Glomerular endothelial cell (primary cell): ENCODE measurements around the gene IFNA2. TPM values are rescaled to one million over a fixed set of nuclear protein-coding genes. Genes with fewer than 3 reads are reported as not detected.
"Not testable (repeated sequence)": the region's sequence is repeated elsewhere in the genome, so short reads cannot be mapped to it uniquely, and the experiment has no call there.

Experiments used
- DNase-seq: peaks from one replicate; pipeline ENCODE4 v3.0.0-alpha.2; 2011; ENCODE audit warnings: low read depth, low spot score; ENCODE audit errors: extremely low read depth
- total RNA-seq: library from RNA; depleted of rRNA; stranded (reverse); fragments of >200 nt; gene quantifications from 2 replicates; pipeline ENCODE4 v1.2.3, GENCODE V29; 2015

IFNA2 gene
- not detected in 2 replicates for total RNA-seq

DNA sequence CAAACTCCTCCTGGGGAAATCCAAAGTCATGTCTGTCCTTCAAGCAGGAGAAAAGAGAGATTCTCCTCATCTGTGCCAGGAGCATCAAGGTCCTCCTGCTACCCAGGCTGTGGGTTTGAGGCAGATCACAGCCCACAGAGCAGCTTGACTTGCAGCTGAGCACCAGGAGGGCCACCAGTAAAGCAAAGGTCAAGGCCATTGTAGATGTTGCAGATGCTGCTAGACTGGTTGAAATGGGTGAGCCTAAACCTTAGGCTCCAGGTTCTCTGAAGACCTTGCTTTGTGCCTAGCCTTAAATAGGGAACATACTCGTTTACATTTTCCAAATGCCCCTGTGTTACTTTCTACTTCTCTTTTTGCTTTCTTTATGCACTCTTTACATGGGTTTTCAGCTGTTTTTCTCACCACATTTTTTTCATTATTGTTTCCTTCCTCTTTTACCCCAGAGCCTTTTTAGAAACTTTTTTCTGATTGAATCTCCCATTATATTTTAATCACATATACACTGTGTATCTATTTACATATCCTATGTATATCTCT, at the start of gene IFNA2:
Gene IFNA2, minus strand, starts transcription at position 268 of the 540 bp plus-strand sequence. Its CDS starts 69 bp downstream, at position 199.
- no peak for DNase-seq

DNA sequence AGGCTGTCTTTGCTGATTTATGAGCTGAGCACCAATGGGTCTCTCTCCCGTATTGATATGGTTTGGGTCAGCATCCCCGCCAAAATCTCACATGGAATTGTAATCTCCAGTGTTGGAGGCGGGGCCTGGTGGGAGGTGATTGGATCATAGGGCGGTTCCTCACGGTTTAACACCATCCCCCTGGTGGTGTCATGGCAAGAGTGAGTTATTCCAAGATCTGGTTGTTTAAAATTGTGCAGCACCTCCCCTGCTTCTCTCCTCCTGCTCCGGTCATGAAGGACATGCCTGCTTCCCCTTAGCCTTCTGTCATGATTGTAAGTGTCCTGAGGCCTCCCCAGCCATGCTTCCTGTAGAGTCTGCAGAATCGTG, 49.8 kb upstream of the IFNA2 start:
- not testable (repeated sequence) for DNase-seq

DNA sequence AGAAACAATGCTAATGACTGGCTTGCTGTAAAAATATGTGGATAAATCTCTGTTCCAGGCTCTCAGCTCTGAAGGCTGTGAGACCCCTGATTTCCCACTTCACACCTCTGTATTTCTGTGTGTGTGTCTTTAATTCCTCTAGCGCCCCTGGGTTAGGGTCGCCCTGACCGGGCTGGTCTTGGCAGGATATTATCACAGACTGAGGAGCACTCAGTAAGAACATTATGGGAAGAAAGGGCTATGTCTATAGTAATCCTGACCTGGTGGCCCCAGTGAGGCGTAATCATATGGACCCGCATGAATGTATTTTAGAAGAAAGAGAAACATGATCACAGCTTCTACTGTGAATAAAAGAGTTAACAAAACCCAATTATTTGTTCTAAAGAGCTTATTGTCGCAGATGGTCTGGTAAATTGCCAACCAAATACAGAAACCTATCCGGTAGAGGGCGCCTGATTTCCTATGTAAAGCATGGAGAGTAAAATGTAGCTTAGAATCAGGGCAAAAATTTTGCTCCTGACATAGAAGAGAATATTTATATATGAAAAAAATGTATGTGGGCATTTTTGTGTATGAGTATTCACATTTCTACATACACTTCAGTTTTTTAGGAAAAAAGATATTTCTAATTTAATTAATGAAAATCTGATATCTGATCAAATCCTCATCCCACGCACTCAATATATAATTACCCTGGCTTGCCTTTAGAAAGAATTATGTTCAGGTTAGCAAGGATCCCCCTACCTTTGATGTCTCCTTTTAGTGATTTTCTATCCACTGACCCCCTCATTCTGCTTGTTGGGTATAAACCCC, 49.2 kb upstream of the IFNA2 start:
- peak; percentile 27 for DNase-seq

DNA sequence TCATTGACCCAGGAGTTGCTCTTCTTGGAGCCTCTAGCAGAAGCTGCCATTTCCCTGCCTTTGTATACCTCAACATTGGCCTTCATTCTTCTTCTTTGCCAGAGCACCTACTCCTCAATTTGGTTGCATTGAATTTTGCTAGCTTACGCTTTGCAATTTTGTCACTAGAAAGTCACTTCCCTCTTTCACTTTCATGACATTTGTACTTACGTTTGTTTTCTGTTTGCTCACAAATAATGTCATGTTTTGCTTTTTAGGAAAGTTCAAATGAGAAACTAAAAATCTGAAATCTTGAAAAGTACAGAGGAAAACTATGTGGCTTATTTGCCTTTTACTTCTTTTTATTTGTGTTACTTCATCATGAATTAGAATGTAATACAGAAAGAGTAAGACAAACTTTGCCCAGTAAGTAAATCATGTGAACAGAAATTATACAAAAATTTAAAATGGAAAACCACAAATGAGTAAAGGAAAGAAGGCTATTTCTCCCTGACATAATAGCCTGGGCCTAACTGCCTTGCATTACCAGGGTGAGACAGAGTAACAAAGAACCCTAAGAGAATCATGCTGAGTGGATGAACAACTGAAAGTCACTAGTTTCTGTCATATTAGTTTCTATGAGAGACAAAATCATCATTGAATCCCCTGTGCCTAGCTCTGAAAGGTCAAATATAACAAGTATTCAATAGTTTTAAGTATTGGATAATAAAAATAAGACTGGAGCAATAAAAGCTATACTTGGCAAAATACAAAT, 47.7 kb upstream of the IFNA2 start:
- no peak for DNase-seq

DNA sequence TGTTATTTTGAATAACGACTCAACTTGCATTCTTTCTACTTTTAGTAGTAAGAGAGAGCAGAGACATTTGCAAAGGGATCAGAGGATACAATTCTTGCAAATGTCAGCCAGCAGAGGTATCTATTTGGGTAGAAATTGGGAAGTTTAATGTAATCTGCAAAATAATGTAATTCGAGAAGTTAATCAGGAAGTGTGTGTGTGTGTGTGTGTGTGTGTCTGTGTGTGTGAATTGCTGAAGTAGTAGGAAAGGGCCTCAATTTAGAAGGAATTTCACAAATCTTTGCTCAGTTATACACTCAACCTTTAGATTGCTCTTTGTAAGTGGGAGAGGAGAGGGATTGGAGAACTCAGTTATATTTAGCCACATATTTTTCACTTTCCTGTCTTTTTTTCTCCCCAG, 44.0 kb upstream of the IFNA2 start:
- no peak for DNase-seq

DNA sequence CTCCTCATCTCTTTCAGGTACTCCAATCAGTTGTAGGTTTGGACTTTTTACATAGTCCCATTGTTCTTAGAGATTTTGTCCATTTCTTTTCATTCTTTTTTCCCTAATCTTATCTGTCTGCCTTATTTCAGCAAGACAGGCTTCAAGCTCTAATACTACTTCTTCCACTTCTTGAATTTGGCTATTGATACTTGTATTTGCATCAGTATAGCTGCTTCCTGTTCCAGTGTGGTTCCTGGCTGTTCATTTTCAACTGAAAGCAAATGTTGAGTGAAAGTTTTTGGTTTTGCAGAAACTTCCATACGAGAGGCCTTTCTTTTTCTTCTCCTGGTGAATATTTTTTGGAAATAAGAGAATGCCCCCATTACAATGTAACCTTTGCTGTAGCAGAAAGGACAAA, 43.0 kb upstream of the IFNA2 start:
- DNase-seq, result no peak

DNA sequence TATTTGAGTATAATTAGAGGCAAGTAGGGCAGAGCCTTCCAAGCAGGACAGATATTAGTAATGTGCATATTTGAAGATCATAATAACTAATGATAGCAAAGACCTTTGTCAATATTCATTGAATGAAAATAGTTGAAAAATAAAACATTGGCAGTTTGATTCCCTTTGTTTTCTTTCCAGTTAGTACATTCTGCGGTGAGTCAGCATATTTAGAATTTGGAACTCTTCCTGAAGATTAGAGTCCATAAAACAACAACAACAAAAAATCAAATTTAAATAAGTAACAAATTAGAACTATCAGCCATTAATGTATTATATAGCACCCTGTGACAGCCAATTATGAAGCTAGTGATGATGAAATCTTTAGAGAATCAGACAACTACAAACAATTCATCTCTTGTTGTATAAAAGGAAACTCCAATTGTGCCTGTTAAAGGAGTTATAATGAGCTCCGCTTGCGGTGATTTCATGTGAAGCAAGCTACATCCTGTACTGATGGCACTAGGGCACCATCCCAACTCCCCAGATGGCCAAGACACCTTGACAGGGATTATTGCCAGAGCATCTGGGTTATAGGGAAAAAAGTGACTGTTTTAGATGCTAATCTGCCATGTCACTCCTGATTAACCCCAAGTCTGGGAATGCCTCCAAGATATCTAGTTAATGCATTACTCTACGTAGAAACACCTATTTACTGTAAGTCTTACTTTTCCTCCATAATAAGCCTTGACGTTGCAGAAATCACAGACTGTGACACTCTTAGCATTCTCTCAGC, 30.5 kb upstream of the IFNA2 start:
- DNase-seq, result no peak

DNA sequence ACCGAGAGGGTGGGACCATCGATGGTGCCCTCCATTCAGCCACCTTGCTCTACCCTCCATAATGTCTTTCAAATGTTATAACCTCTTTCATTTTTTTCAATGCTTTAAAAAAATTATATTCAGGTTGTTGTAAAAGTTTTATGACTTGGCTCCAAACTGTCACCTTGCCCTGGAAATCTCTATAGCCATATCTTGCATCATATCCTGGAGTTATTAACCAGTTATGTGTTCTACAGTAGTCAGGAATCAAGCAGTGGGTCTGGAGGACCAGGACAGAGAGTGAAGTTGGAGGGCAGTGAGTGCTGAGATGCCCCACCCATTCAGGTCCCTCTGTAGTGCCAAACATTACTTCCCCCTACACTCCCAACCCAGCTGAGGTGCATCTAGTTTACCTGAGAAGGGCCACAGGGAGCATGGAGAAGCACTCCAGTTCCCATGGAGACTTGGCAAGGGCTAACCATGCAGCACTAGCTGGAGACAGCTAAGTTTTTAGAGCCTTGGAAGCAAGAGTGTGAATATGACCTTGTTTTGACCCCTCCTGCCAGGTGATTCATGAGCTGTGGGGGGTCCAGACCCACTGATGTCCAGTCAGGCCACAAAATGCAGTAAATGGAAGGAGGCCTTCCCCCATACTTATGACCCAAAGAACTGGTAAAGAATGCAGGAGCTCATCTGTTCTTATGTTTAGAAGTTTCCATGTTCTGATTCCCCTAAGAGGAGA, 29.2 kb upstream of the IFNA2 start:
- DNase-seq, result no peak

DNA sequence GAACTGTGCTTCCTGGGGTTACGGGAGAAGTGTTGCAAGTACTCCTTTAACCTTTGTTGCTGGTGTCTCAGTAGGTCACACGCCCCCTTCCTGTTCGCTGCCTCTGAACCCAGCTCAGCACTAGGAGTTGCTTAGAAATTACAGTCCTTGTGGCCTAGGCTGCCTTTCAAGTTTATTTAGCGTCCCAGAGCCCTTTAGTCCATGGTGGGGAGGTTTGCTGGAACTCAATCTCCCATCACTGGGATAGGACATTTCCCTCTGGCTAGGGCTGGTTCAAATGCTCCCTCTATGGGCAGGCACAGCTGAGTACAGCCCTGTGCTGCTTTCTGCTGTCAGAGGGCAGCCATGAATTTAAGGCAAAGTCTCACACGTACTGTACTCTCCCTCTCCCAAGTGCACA, 28.4 kb upstream of the IFNA2 start:
- no peak for DNase-seq

DNA sequence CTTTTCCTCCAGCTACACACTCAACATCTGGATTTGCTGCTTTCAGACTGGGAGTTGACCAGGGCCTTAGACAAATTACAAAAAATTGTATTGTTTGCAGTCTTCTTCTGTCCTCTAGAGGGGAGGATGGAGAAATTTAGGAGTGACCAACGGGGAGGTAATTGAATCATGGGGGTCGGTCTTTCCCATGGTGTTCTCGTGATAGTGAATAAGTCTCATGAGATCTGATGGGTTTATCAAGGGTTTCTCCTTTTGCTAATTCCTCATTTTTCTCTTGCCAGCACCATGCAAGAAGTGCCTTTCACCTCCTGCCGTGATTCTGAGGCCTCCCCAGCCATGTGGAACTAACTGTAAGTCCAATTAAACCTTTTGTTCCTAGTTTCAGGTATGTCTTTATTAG, 28.0 kb upstream of the IFNA2 start:
- no peak for DNase-seq

DNA sequence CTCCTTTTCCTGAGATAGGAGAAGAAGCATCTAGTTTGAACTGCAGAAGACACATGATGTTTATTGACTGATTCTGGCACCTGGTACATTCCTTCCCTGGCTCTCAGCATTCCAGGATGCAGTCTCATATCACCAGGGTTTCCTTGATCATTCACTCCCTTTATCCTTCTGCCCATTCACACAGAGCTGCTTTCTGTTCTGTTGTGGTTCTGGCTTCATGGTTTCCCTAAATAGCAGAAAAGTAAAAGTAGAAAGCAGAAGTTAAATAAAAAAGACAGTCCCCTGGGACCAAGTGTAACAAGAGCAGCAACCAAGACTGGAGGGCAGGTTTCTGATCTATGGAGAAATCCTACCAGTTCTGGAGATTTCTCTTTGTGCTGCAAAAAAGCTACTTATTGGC, 26.9 kb upstream of the IFNA2 start:
- DNase-seq, result no peak

DNA sequence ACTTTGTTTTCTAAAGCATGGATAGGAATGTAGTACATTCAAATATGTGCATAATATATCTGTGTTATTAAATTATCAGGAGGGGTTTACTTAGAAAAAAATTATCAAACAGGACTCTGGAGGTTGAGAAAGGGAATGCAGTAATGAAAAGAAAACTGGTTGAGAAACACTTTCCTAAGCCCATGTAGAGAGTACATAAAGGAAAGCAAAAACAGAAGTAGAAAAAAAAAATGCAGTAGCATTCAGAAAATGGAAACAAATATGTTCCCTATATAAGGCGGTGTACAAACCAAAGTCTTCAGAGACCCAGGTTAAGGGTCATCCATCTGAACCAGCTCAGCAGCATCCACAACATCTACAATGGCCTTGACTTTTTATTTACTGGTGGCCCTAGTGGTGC, 23.6 kb upstream of the IFNA2 start, which contains the start of gene IFNA8:
Gene IFNA8, plus strand, starts transcription at position 301 of the 400 bp plus-strand sequence. Its CDS starts 60 bp downstream, at position 361.
- DNase-seq, result no peak

DNA sequence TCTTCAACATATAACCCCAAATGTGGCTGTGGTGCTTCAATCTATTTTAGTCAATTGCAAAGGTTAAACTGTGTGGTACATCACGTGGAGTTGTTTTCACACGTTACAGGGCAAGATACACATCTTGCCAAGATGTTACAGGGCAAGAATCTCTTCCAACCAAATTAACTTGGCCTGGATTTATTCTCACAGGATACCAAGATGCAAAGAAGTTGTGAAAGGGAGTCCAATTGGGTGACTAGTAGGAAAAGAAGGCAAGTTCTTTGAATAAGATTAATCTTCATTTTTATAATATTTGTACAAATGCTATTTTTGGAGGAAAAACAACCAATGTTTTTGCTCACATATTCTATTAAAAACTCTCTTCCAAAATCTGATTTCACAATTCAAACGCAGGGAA, 18.9 kb upstream of the IFNA2 start:
- no peak for DNase-seq

DNA sequence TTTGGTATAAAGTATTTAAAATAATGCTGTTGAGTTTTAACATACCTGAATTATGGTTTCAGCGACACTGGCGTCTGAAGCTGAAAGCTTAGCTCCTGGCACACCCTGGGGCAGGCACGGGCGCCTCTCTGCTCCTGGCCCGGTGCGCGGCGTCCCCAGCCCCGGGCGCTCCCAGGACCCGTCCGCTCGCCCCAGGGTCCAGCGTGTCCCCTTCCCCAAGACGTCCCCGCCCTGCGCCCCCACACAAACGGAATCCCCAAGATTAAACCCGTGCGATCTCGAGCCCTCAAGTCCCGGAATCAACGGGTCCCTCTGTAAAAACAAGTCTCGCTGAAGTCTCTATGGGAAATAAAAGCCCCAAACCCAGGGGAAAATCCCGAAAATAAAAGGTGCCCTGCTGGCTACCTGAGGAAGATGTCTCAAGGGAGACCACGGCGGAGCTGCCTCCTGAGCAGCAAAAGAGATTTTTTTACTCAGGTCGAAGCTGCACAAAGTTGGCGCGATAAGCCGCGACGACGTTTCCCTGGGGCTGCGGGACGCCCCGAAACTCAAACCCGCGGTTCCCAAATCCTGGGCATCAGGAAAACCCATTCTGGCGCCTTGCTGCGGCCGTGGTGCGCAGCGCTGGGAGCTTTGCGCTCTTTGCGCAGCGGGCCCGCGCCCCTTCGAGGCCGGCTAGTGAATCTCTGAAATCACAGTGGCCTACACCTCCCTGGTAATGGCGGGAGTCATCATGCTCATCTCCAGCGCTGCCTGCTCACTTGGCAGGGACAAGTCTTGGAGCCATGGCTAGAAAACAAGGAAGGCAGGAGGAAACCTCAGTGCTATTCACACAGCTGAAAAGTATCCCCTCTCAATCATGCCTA, 17.4 kb upstream of the IFNA2 start:
- no peak for DNase-seq

DNA sequence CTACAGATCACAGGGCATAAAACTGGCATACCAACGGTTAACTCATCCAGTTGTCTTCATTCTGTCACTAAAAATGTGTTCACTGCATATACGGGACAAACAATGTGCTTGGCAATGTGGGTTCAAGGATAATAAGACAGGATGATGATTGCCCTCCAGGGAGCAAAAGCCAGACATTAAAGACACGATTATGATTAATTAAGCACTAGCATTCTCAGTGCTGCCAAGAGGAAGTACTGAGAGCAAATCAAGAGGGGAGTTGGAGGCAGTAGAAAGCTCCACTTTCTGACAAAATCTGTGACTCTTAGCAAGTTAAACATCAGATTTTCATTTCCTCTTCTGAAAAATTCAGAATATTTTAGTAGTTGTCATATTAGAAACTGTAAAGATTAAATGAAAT, 14.8 kb upstream of the IFNA2 start:
- no peak for DNase-seq

DNA sequence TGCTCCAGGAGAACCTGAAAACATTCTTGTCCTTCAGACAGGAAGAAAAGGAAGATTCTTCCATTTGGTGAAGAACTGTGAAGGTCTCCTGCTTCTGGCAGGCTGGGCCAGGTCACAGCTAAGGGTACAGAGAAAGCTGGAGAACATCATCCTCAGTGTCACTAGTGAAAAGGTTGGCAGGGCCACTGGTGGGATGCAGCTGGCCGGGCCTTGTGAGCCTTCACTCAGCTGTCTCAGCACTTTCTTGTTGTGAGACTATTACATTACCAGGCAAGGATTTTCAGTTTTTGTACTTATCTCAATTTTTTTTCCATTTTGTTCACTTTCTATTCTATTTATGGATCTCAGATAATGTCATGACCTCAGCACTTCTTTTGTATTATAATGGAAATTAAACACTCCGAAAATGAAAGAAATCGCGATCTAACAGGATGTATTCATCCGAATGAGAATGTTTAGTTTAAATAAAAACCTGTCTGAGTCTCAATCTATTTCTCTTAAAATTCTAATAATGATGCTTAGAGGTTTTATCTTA, 13.8 kb upstream of the IFNA2 start:
- DNase-seq, result no peak

DNA sequence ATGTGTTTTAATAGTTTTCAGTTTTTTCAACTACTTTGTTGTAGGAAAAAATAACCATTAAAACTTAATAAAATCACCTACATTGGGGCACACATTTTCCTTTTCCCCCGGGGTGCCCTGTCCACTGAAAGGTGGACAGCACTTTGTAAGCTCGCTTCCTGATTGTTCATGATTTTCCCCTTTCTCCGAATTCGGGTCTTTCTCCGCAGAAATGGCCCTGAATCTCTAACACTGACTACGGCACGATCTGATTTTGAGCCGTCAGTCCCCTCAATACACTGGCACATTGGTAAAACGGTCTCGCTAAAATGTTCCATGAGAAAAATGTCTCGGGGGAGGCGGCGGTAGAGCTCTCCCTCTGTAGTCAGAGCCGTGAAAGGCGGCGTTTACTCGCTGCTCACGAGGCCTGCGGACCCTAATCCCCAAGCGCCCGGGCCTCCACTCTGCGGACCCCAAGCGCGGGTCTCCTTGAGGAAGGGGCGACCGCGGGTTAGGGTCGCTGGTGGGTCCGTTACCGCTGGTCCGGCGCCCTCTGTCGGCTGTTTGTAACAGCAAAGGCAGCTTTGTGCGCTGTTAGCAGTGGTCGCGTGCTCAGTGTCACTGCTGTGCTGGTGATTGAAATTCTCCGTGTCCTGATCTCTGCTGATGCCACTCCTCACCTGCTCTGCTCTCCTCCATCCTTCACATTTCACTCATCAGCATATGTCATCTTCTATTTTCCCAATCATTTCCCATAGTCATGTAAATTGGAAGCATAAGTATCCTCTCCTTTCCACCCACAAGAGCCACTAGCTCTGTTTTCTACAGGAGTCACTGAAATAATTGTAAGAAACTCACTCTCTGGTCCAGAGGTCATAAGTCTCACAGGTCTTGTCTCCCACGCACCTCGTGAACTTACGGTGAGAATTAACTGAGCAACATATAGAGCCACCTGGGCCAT, 10.8 kb upstream of the IFNA2 start:
- no peak for DNase-seq

DNA sequence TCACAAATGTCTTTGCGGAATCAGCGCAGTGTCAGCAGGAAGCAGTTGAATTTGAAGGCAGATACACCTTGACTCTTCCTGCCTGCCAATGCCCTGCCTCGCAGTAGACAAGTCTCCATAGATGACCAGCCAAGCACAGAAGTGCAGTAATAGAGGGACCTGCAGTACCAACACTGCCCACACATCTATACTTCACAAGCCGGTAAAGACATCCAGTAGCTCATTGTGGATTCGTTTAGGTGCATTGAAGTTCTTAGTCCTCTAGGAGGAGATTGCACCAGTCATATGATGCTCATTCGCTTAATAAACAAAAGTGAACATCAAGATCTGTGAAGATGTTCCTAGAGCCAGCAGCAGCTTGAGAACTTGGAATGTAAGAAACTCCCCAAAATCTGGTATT, 7.1 kb upstream of the IFNA2 start:
- no peak for DNase-seq
